ENCODE measurements around the gene CELF5. TPM values are rescaled to one million over a fixed set of nuclear protein-coding genes. Genes with fewer than 3 reads are reported as not detected.

The CELF5 gene
- total and polyA plus RNA-seq, 9 of the 15 experiments (the other 6 are each of a cell fraction or from before 2014, with no cell fraction given) = 0.01 to 0.56 (median 0.22) TPM

GRCh38 chr19:3222709-3223108 is 1.8 kb upstream of the CELF5 start:
- no peaks in the 10 kb centered on the region for H3K36me3 ChIP-seq (ENCODE audit: control insufficient read depth, insufficient read depth, low read length)
- CTCF ChIA-PET (ENCODE audit: low intra/inter-chr PET ratio) = no interaction called here
- H3K27ac ChIP-seq (ENCODE audit: extremely low read depth, low read depth, low read length) = no peak overlapping the region
- DNase-seq (ENCODE audit: extremely low read depth in 1 of 4, low spot score in 3 of 4) (no peak), FAIRE-seq (no peak), ATAC-seq (no peak)
- no TSS peak for BruUV-seq (replicated peaks)
- 13% methylated on average over 5 of the region's 5 CpGs for WGBS (ENCODE audit: insufficient coverage, low coverage, missing lambda C conversion rate)
- intact Hi-C loops (cut with micrococcal nuclease) = no loop called here
- peaks cover 3 to 21% of the 10 kb centered on the region in 2 experiments; a peak in 2 of 5 replicates for H3K27me3 ChIP-seq (ENCODE audit: control insufficient read depth in 2 of 2, insufficient read depth in 2 of 2, low read length in 2 of 2)
- in situ Hi-C loops (cut with MboI) = no loop called here
- no peaks in the 10 kb centered on the region; the same call in 1 of the 2 replicates for H4K20me1 ChIP-seq (replicated peaks; ENCODE audit: control insufficient read depth, insufficient read depth, low read length)
- H3K4me2 ChIP-seq (ENCODE audit: insufficient read depth, low read length) = no peak overlapping the region
- no peaks in the 10 kb centered on the region for H3K9me3 ChIP-seq (replicated peaks; ENCODE audit: control insufficient read depth, insufficient read depth, low read depth, low read length)
- H3K79me2 ChIP-seq (ENCODE audit: control insufficient read depth, insufficient read depth, low read length) = no peaks in the 10 kb centered on the region
- H3K9me1 ChIP-seq (ENCODE audit: control insufficient read depth, insufficient read depth, low read length) = no peaks in the 10 kb centered on the region
- no peak overlapping the region for H3K9ac ChIP-seq (ENCODE audit: insufficient read depth in 1 of 2, low read depth in 2 of 2, low read length in 2 of 2)
- H3K4me3 ChIP-seq = no peak overlapping the region
- peaks cover 0 to 24% of the 10 kb centered on the region in 2 experiments; a peak in 2 of 5 replicates for H3K4me1 ChIP-seq (replicated peaks in 1 of 2; ENCODE audit: control insufficient read depth in 2 of 2, insufficient read depth in 2 of 2, low read length in 2 of 2)
- POLR2A ChIA-PET = no interaction called here
- H2AFZ ChIP-seq (ENCODE audit: low read depth, low read length) = no peak overlapping the region
- TF ChIP-seq KLF16 (IDR thresholded peaks at IDR 0.05) = no peak
- no peak for TF ChIP-seq PRDM10 (IDR thresholded peaks at IDR 0.05; ENCODE audit: partially characterized antibody)
- TF ChIP-seq, protein P1, sequence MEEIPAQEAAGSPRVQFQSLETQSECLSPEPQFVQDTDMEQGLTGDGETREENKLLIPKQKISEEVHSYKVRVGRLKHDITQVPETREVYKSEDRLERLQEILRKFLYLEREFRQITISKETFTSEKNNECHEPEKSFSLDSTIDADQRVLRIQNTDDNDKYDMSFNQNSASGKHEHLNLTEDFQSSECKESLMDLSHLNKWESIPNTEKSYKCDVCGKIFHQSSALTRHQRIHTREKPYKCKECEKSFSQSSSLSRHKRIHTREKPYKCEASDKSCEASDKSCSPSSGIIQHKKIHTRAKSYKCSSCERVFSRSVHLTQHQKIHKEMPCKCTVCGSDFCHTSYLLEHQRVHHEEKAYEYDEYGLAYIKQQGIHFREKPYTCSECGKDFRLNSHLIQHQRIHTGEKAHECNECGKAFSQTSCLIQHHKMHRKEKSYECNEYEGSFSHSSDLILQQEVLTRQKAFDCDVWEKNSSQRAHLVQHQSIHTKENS (CRISPR knock-in tag; IDR thresholded peaks at IDR 0.05) = no peak
- peak; percentile 86 for TF ChIP-seq RBM25 (IDR thresholded peaks at IDR 0.05; ENCODE audit: low read depth, low read length, severe bottlenecking)
- TF ChIP-seq DNMT1 (IDR thresholded peaks at IDR 0.05) = no peak
- TF ChIP-seq RHOXF2B (CRISPR knock-in tag; conservative IDR thresholded peaks at IDR 0.05) = no peak
- TF ChIP-seq PHB (CRISPR knock-in tag; IDR thresholded peaks at IDR 0.05) = no peak
- no peak for TF ChIP-seq GATAD2B (IDR thresholded peaks at IDR 0.05; ENCODE audit: borderline replicate concordance)
- no peak for TF ChIP-seq NR1H2 (CRISPR knock-in tag; IDR thresholded peaks at IDR 0.05)
- no peak for TF ChIP-seq RBM17 (IDR thresholded peaks at IDR 0.05; ENCODE audit: borderline replicate concordance, low read depth, low read length)
- no peak for TF ChIP-seq RCOR1 (IDR thresholded peaks at IDR 0.05; ENCODE audit: borderline replicate concordance in 1 of 2, low read depth in 2 of 2, low read length in 2 of 2)
- no peak for TF ChIP-seq SMARCA4 (IDR thresholded peaks at IDR 0.05)
- no peak for TF ChIP-seq ZNF830 (CRISPR knock-in tag; IDR thresholded peaks at IDR 0.05)
- TF ChIP-seq SMARCA5 (IDR thresholded peaks at IDR 0.05) = peak; percentile 88
- TF ChIP-seq SMC3 (conservative IDR thresholded peaks at IDR 0.05; ENCODE audit: insufficient read depth, low read depth, low read length) = no peak
- no peak for TF ChIP-seq KAT8 (IDR thresholded peaks at IDR 0.05; ENCODE audit: low read depth)
- no peak for TF ChIP-seq HOXB6 (CRISPR knock-in tag; IDR thresholded peaks at IDR 0.05; ENCODE audit: borderline replicate concordance)
- no peak for TF ChIP-seq SIRT6 (IDR thresholded peaks at IDR 0.05; ENCODE audit: low read depth, low read length)
- TF ChIP-seq TRIM24 (IDR thresholded peaks at IDR 0.05) = no peak

Data from K562 (cell line).